Epithelial cell of proximal tubule (primary cell): ENCODE data around the gene KIAA1671. TPM values are rescaled to one million over a fixed set of nuclear protein-coding genes. Genes with fewer than 3 reads are reported as not detected.

Experiments used
- DNase-seq: peaks from one replicate; pipeline ENCODE4 v3.0.0-alpha.2; 2011; ENCODE audit warnings: low read depth
- H3K4me3 ChIP-seq: 2 replicates; pipeline ENCODE4 v1.5.1; 2011; ENCODE audit warnings: low read depth, mild to moderate bottlenecking, low read length
- CTCF ChIP-seq: conservative IDR thresholded peaks from 2 replicates; pipeline ENCODE4 v1.5.1; 2012; ENCODE audit warnings: low read depth, mild to moderate bottlenecking, low read length
- total RNA-seq: library from RNA; depleted of rRNA; stranded (reverse); fragments of >200 nt; gene quantifications from 2 replicates; pipeline ENCODE4 v1.2.3, GENCODE V29; 2015

KIAA1671 gene
- total RNA-seq, 1 donor from 2014 or later, result 14.1 TPM

- H3K4me3 ChIP-seq, result no peak overlapping the region
- DNase-seq, result no peak
- no peak for TF ChIP-seq CTCF
Observed at GRCh38 chr22:25032066-25032465, 79.5 kb downstream of the KIAA1671 start.

GRCh38 chr22:25035715-25036114 is 83.2 kb downstream of the KIAA1671 start:
- no peak for DNase-seq
- no peak overlapping the region for H3K4me3 ChIP-seq
- TF ChIP-seq CTCF, result no peak

GRCh38 chr22:25038239-25038638 is 85.7 kb downstream of the KIAA1671 start:
- DNase-seq, result no peak
- TF ChIP-seq CTCF, result no peak
- H3K4me3 ChIP-seq, result no peak overlapping the region

- DNase-seq, result no peak
- H3K4me3 ChIP-seq, result no peak overlapping the region
- TF ChIP-seq CTCF, result no peak
Observed at GRCh38 chr22:25038771-25039170, 86.3 kb downstream of the KIAA1671 start.

- H3K4me3 ChIP-seq, result no peak overlapping the region
- TF ChIP-seq CTCF, result no peak
- no peak for DNase-seq
Observed at GRCh38 chr22:25039255-25039654, 86.7 kb downstream of the KIAA1671 start.

- H3K4me3 ChIP-seq, result no peak overlapping the region
- no peak for TF ChIP-seq CTCF
- no peak for DNase-seq
Observed at GRCh38 chr22:25039754-25040153, 87.2 kb downstream of the KIAA1671 start.

GRCh38 chr22:25045159-25045558 is 92.6 kb downstream of the KIAA1671 start:
- no peak for TF ChIP-seq CTCF
- H3K4me3 ChIP-seq, result no peak overlapping the region
- no peak for DNase-seq
